Bronchial epithelial cell (primary cell): Measurements from ENCODE around the gene TATDN2. TPM values are rescaled to one million over a fixed set of nuclear protein-coding genes. Genes with fewer than 3 reads are reported as not detected.
A peak's percentile ranks its signal among the peaks of the same experiment; 100 is the strongest.

Source experiments
- DNase-seq: peaks from one replicate; pipeline ENCODE4 v3.0.0-alpha.2; 2010; ENCODE audit warnings: low read depth
- FAIRE-seq: peaks from 2 replicates; lab custom pipeline; 2011; peaks lifted over from hg19 to GRCh38; lab: Jason Lieb, UNC
- H3K27me3 ChIP-seq: 2 replicates; pipeline ENCODE4 v1.5.1; 2011; ENCODE audit warnings: low read length; ENCODE audit not compliant: control insufficient read depth, insufficient read depth
- H3K36me3 ChIP-seq: 2 replicates; pipeline ENCODE4 v1.5.1; 2011; ENCODE audit warnings: low read length; ENCODE audit not compliant: control insufficient read depth, insufficient read depth
- H3K4me3 ChIP-seq: 2 replicates; pipeline ENCODE4 v1.5.1; 2011; ENCODE audit warnings: mild to moderate bottlenecking, low read depth, low read length, control low read depth
- CTCF ChIP-seq: IDR thresholded peaks from 2 replicates; pipeline ENCODE4 v1.5.1; 2011; ENCODE audit warnings: mild to moderate bottlenecking, moderate library complexity, low read length, control low read depth, inconsistent platforms; ENCODE audit not compliant: insufficient read depth, severe bottlenecking
- total RNA-seq: library from RNA; depleted of rRNA; stranded (reverse); fragments of >200 nt; gene quantifications from 2 replicates; pipeline ENCODE4 v1.2.1, GENCODE V29; 2014

Gene TATDN2
- total RNA-seq, 1 donor from 2014 or later: 7.9 TPM

DNA sequence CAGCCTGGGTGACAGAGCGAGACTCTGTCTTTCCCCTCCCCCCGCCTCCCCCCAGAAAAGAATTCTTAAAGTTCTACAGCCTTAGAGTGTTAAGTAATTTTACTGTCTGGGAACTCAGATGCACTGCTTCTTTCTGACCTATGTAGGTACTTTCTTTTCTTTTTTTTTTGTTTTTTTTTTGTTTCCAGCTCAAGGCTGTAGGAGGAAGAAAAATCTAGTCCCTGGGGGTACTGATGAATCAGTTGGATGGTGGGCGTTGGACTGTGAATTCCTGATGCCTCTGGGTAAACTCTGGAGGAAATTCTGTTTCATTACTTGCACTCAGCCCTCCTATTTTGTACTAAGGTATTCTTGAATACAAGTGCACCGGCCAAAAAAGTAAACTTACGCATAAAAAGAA lies 33.7 kb downstream of the TATDN2 start:
- H3K27me3 ChIP-seq: no peaks in the 10 kb centered on the region
- DNase-seq: no peak
- FAIRE-seq: no peak
- no peak for TF ChIP-seq CTCF
- H3K4me3 ChIP-seq: no peak overlapping the region
- peaks cover 14% of the 10 kb centered on the region for H3K36me3 ChIP-seq

GRCh38 chr3:10283638-10284037 lies 35.4 kb downstream of the TATDN2 start:
- DNase-seq (peak; percentile 79), FAIRE-seq (peak; percentile 23)
- Histone ChIP-seq H3K4me3 (no peak overlapping the region), H3K27me3 (no peaks in the 10 kb centered on the region), H3K36me3 (peaks cover 12% of the 10 kb centered on the region)
- no peak for TF ChIP-seq CTCF

GRCh38 chr3:10284496-10284895 lies 36.2 kb downstream of the TATDN2 start:
- no peak for TF ChIP-seq CTCF
- H3K4me3 ChIP-seq: no peak overlapping the region
- FAIRE-seq (no peak), DNase-seq (no peak)
- H3K36me3 ChIP-seq: peaks cover 9% of the 10 kb centered on the region
- H3K27me3 ChIP-seq: no peaks in the 10 kb centered on the region

- no peak for FAIRE-seq
Measured at GRCh38 chr3:10285272-10286132, 37.2 kb downstream of the TATDN2 start.

GRCh38 chr3:10286133-10286524 lies 37.9 kb downstream of the TATDN2 start:
- peaks cover 2% of the 10 kb centered on the region for H3K36me3 ChIP-seq
- no peaks in the 10 kb centered on the region for H3K27me3 ChIP-seq
- DNase-seq (no peak), FAIRE-seq (no peak)
- H3K4me3 ChIP-seq: no peak overlapping the region
- TF ChIP-seq CTCF: no peak

More at GRCh38 chr3:10285272-10286132, 37.2 kb downstream of the TATDN2 start:
- no peak overlapping the region for H3K4me3 ChIP-seq
- H3K27me3 ChIP-seq: no peaks in the 10 kb centered on the region
- peak; percentile 10 for DNase-seq
- peaks cover 6% of the 10 kb centered on the region for H3K36me3 ChIP-seq
- TF ChIP-seq CTCF: no peak
